DLD1 (cell line): Measurements from ENCODE around the gene DYRK1B.

Source experiments
- in situ Hi-C: cut with HindIII; loops from 2 replicates; pipeline ENCODE4 v1.10.0; 2017; ENCODE audit warnings: low sequenced_read_pairs

DYRK1B gene

GRCh38 chr19:39864118-39864517 is 30.2 kb upstream of the DYRK1B start:
- in situ Hi-C loops: no loop called here

GRCh38 chr19:39858541-39858940 is 24.6 kb upstream of the DYRK1B start:
- in situ Hi-C loops: no loop called here

GRCh38 chr19:39852882-39853281 is 18.9 kb upstream of the DYRK1B start:
- in situ Hi-C loops: no loop called here

- in situ Hi-C loops: no loop called here
Observed at GRCh38 chr19:39850892-39851291, 16.9 kb upstream of the DYRK1B start.

GRCh38 chr19:39848392-39848791 is 14.4 kb upstream of the DYRK1B start:
- in situ Hi-C loops: loop anchor here (10.0 kb wide), 1 partner anchor 64 kb away; no protein-coding TSS in a partner anchor

- in situ Hi-C loops: loop anchor here (10.0 kb wide), 1 partner anchor 63 kb away; no protein-coding TSS in a partner anchor
Observed at GRCh38 chr19:39847525-39847924, 13.6 kb upstream of the DYRK1B start.

GRCh38 chr19:39846678-39847486 is 12.9 kb upstream of the DYRK1B start:
- in situ Hi-C loops: loop anchor here (10.0 kb wide), 1 partner anchor 62 kb away; no protein-coding TSS in a partner anchor

GRCh38 chr19:39845933-39846677 is 12.1 kb upstream of the DYRK1B start, which contains the start of gene FBL:
Gene FBL, minus strand, starts transcription at chr19:39846379. Its CDS starts 79 bp downstream, at chr19:39846300.
- in situ Hi-C loops: loop anchor here (10.0 kb wide), 1 partner anchor 61 kb away; no protein-coding TSS in a partner anchor

GRCh38 chr19:39845584-39845932 is 11.6 kb upstream of the DYRK1B start:
- in situ Hi-C loops: loop anchor here (10.0 kb wide), 1 partner anchor 61 kb away; no protein-coding TSS in a partner anchor

GRCh38 chr19:39845172-39845571 is 11.2 kb upstream of the DYRK1B start:
- in situ Hi-C loops: loop anchor here (10.0 kb wide), 1 partner anchor 60 kb away; no protein-coding TSS in a partner anchor

GRCh38 chr19:39843919-39844793 is 10.2 kb upstream of the DYRK1B start:
- in situ Hi-C loops: loop anchor here (10.0 kb wide), 1 partner anchor 59 kb away; no protein-coding TSS in a partner anchor

- in situ Hi-C loops: loop anchor here (10.0 kb wide), 1 partner anchor 58 kb away; no protein-coding TSS in a partner anchor
Observed at GRCh38 chr19:39842693-39843435, 8.9 kb upstream of the DYRK1B start.

GRCh38 chr19:39841041-39841440 is 7.1 kb upstream of the DYRK1B start:
- in situ Hi-C loops: loop anchor here (10.0 kb wide), 1 partner anchor 56 kb away; no protein-coding TSS in a partner anchor

GRCh38 chr19:39840492-39840891 is 6.5 kb upstream of the DYRK1B start:
- in situ Hi-C loops: loop anchor here (10.0 kb wide), 1 partner anchor 56 kb away; no protein-coding TSS in a partner anchor

GRCh38 chr19:39839678-39840327 is 5.8 kb upstream of the DYRK1B start:
- in situ Hi-C loops: loop anchor here (10.0 kb wide), 1 partner anchor 55 kb away; no protein-coding TSS in a partner anchor

GRCh38 chr19:39838569-39838968 is 4.6 kb upstream of the DYRK1B start:
- in situ Hi-C loops: no loop called here

GRCh38 chr19:39837978-39838377 is 4.0 kb upstream of the DYRK1B start:
- in situ Hi-C loops: no loop called here

GRCh38 chr19:39834287-39834841 is 402 bp upstream of the DYRK1B start:
- in situ Hi-C loops: no loop called here

GRCh38 chr19:39833160-39833463 is 850 bp downstream of the DYRK1B start:
- in situ Hi-C loops: no loop called here
